SH-SY5Y (cell line): ENCODE data around the gene SAE1.

Experiments
- GATA2 ChIP-seq: IDR thresholded peaks from 2 replicates; pipeline ENCODE4 v1.6.1; 2011; ENCODE audit warnings: mild to moderate bottlenecking, low read depth, low read length
- GATA3 ChIP-seq: IDR thresholded peaks from 2 replicates; pipeline ENCODE4 v1.6.1; 2011; ENCODE audit warnings: low read depth, mild to moderate bottlenecking, low read length, moderate library complexity

DNA sequence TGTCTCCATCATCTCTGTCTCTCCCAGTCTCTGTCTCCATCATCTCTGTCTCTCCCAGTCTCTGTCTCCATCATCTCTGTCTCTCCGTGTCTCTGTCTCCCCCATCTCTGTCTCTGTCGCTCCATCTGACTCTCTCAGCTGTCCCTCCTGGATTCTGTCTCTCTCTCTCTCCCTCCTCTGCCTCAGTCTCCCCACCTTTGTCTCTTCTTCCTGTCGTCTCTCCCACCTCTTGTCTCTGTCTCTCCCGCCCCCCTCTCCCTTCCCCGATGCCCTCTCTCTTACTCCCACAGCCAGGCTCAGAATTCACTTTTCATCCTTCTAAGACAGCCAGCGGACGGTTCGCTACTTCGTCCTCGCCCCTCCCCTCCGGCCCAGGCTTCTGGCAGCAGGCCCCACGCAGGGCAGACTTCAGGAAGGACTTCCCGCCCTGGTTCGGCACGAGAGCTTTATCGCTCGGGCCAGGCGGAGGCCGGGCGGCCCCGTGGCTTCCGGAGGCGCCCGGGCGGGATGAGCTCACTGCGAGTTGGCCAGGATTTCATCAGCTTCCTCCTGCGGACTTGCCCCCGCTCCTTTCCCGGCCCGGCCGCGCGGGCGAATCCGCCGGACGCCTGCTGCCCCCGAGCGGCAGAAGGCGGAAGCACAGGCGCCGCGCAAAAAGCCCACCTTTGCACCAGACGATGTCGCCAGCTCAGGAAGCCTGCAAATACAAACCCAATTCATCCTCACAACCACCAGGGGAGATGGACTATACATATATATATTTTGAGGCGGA, 113.3 kb downstream of the SAE1 start:
- TF ChIP-seq GATA2 (no peak), GATA3 (no peak)
